HL-60/S4 treated with phorbol 12-myristate 13-acetate at 8.2 ng/mL for 4 days and 3 days (cell line): ENCODE results near the gene ARVCF.
"Not testable (repeated sequence)": the region's sequence is repeated elsewhere in the genome, so short reads cannot be mapped to it uniquely, and the experiment has no call there.

Experiments
- in situ Hi-C: fragments of 300-500 bp; cut with MboI; formaldehyde crosslinking; loops from 2 replicates; pipeline ENCODE4 v1.15.0; 2022; ENCODE audit warnings: low sequenced_read_pairs

The ARVCF gene

GRCh38 chr22:19940536-19941364 lies 75.9 kb downstream of the ARVCF start:
- in situ Hi-C loops: no loop called here

- in situ Hi-C loops: no loop called here
Measured at GRCh38 chr22:19937616-19938473, 78.8 kb downstream of the ARVCF start.

GRCh38 chr22:19936513-19936912 lies 80.1 kb downstream of the ARVCF start:
- in situ Hi-C loops: no loop called here

GRCh38 chr22:19935123-19935718 lies 81.4 kb downstream of the ARVCF start:
- in situ Hi-C loops: not testable (repeated sequence)

- in situ Hi-C loops: no loop called here
Measured at GRCh38 chr22:19933341-19934241, 83.0 kb downstream of the ARVCF start.

- in situ Hi-C loops: no loop called here
Measured at GRCh38 chr22:19932367-19933206, 84.0 kb downstream of the ARVCF start.

- in situ Hi-C loops: no loop called here
Measured at GRCh38 chr22:19931514-19931913, 85.1 kb downstream of the ARVCF start.

GRCh38 chr22:19930551-19931486 lies 85.8 kb downstream of the ARVCF start:
- in situ Hi-C loops: no loop called here

GRCh38 chr22:19929586-19930550 lies 86.8 kb downstream of the ARVCF start:
- in situ Hi-C loops: no loop called here

- in situ Hi-C loops: no loop called here
Measured at GRCh38 chr22:19928207-19928606, 88.4 kb downstream of the ARVCF start.

- in situ Hi-C loops: no loop called here
Measured at GRCh38 chr22:19927696-19928095, 88.9 kb downstream of the ARVCF start.

GRCh38 chr22:19926028-19926427 lies 90.6 kb downstream of the ARVCF start:
- in situ Hi-C loops: not testable (repeated sequence)

- in situ Hi-C loops: no loop called here
Measured at GRCh38 chr22:19923914-19924513, 92.6 kb downstream of the ARVCF start.

- in situ Hi-C loops: no loop called here
Measured at GRCh38 chr22:19921544-19922081, 95.0 kb downstream of the ARVCF start.
